HG02571 (cell line): ENCODE measurements around the gene GRPEL1.

ENCODE experiments used
- ATAC-seq: cut with Tn5 transposase; IDR thresholded peaks from one replicate; pipeline ENCODE4 v1.9.1; 2021; ENCODE audit warnings: mild to moderate bottlenecking, moderate library complexity; ENCODE audit not compliant: unreplicated experiment

The GRPEL1 gene

GRCh38 chr4:7045961-7046921 lies 21.6 kb downstream of the GRPEL1 start:
- no peak for ATAC-seq

GRCh38 chr4:7045553-7045952 lies 22.3 kb downstream of the GRPEL1 start:
- no peak for ATAC-seq

DNA sequence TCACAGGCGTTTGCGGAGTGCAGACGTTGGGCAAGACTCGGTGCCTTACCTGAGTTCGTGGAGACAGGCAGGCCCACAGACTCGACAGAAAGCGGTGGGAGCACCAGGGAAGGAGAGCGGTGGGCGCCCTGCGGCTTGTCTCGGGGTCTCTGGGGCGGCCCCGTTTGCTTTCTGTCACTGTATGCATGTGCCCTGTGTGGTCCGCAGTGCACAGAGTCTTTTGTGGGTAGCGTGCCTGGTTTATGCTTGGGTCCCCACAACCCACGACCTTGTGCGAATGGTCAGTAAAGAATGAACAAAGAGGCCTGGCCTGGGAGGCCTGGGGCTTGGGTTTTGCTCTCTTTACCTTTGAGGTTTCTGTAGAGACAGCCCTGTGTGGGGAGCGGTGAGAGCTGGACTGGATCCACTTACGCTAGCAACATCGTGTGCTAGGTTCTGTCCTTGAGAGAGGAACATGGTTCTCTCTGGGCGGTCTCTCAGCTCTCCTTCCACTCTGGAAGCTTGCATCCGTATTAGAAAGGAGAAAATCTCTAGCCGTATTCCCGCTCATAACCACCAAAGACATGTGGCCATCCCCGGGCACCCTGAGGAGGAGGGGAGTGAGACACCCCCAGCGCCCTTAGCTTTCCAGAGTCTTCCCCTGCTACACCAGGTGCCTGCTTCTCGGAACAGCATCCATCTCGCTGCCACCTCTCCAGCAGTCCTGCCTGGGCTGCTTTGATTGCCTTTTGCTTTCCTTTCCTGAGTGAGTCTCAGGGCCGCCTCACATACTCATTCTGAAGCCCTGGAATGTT lies 23.5 kb downstream of the GRPEL1 start:
- no peak for ATAC-seq

DNA sequence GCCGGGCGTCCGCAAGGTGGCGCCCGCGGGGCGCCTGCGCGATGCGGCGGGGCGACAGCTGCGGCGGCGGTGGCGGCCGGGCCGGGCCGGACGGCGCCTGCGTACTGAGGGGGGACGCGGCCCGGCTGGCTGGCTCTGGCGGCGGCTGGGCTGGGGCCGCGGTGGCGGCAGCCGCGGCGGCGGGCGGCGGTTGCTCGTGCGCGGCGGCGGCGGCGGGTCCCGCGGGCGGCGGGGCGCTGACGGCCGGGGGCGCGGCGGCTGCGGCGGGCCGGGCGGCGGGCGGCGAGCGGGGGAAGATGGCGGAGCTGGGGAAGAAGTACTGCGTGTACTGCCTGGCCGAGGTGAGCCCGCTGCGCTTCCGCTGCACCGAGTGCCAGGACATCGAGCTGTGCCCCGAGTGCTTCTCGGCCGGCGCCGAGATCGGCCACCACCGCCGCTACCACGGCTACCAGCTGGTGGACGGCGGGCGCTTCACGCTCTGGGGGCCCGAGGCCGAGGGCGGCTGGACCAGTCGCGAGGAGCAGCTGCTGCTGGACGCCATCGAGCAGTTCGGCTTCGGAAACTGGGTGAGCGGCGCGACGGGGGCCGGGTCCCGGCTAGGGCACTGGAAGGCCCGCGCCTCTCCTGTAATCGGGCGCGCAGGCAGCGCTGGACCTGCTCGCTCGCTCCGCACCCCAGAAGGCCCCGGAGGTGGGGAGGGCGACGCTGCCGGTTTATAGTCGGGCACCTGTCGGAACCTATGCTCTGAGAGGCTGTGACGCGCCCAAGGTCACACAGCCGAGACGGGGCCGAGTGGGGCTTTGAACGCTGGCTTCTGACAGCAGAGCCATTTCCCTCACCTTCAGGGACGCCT lies 24.4 kb downstream of the GRPEL1 start, which contains the start of gene TADA2B:
Gene TADA2B, plus strand, starts transcription at position 89 of the 853 bp plus-strand sequence. Its CDS starts 208 bp downstream, at position 297.
- ATAC-seq = peak; percentile 29

GRCh38 chr4:7042503-7043283 lies 25.2 kb downstream of the GRPEL1 start:
- ATAC-seq = peak; percentile 80

DNA sequence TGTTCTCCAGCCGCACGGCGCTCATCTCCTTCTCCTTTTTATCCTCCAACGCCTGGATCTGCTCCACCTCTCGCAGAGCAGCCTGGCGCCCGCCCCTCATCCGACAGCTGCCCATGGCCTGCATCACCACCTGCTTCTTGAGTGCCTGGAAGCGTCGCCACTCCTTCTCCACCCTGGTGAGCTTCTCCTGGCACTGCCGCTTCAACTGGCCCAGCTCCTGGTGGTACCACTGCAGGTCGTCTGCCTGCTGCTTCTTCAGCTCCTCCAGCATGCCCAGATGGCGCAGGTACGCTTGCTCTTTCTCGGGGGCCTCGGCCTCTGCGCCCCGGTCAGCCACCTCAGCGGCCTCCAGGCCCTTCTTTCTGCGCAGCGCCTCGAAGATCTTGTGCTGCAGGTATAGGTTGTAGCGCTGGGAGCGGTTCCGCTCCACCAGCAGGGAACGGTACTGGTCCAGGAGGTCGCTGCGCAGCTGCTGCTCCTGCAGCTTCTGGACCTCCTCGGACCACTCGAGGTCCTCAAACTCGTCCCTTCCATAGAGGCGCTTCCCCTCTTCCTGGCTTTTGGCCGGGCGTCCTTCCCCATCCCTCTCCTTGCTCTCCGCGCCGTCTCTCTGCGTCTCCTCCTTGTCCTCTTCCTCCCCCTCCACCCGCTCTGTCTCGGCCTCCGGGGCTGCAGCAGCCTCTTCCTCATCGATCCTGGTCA lies 25.9 kb downstream of the GRPEL1 start:
- no peak for ATAC-seq

GRCh38 chr4:7041246-7041645 lies 26.6 kb downstream of the GRPEL1 start:
- no peak for ATAC-seq

- no peak for ATAC-seq
These were observed 27.1 kb downstream of the GRPEL1 start for GRCh38 chr4:7040765-7041164.

- ATAC-seq = no peak
These were observed 30.4 kb downstream of the GRPEL1 start for GRCh38 chr4:7037425-7037824.

DNA sequence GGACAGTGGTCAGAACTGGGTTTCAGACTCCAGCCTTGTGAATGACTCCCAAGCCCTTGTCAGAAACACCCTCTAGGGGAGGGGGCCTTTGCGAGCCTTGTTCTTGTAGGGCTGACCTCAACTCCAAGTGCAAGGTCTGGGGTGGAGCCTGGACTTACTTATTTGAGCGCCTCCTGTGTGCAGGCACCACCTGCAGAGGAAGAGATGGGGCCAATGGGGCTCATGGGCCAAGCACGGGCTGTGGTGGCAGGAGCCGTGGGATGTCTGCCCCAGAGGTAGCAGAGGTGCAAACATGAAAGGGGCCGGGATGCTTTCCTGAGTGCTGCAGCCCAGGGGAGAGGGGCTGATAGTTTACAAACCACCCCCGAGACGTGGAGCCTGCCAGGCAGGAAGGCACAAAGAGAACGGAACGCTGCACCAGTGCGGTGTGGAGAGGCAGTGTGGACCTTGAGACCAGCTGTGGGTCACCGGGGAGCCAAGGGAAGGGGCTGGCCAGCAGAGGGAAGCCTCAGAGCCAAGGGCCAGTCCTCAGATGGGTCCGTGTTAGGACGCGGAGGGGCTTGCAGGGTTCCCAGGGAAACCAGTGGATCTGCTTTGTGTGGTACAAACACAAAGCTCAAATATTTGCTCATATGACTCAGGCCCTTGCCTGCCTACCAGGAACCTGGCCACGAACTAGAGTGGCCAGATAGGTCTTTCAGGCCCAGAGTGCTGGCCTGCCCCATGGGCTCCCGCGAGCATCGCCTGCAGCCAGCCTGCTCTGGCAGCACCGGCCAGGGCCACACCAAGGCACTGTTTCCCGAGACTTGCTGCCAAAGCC lies 33.4 kb downstream of the GRPEL1 start:
- ATAC-seq = no peak

GRCh38 chr4:7032596-7032995 lies 35.3 kb downstream of the GRPEL1 start:
- no peak for ATAC-seq

DNA sequence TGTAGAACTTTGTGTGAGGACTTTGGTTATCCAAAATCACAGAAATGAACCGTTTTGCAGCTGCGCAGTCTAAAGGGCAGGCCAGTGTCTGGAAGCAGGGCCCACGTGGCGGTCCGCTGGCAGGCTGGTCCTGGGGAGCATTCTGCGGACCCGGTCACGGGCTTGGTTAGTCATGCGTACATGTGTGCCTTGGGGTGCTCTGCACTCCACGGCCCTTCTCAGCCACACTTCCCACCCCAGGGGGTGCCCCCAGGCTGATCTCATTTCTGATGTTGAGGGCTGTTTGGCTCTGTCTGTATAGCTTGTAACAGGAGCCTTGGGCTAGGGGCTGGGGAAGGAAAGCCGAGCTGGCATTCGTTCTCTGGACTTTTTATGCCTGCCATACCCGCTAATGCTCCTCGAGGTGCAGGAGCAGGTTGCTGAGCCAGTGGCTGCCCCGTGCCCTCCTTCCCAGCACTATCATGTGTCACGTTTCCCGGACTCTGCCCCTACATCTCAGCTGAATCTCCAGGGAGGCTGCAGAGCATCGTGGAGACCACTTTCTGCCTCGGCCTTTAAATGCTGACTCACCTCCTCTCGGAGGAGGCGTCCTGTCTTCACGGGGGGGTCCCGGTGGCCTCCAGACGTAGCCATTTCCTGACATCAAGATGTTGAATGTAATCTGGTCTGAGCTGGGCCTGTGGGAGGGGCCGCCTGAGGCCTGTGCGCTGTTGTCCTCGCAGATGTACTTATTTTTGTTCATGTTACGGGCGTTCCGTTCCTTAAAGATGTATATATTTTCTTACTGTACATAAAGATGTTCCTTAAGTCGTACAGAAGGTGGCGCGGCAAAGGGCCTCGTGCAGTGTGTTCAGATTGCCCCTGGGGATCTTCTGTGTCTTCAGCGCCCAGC lies 36.1 kb downstream of the GRPEL1 start:
- ATAC-seq = no peak

- no peak for ATAC-seq
These were observed 37.0 kb downstream of the GRPEL1 start for GRCh38 chr4:7030856-7031255.

DNA sequence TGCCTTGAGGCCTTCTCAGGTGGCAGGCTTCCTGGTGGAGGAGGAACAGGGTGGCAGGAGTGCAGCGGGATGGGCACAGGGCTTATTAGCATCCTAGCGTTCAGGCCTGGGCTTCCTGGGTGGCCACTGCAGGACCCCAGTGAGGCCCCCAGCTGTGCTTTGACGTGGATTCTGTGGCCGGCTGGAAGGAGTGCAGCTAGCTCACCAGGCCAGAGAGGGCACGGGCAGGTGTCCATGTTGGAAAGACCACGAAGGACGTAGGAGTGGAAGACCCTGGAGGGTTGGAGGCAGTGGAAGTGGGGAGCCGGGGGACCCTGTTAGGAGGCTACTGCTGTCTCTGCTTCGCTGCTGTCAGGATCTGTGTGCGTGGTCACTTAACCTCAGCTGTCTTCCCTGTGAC lies 37.9 kb downstream of the GRPEL1 start:
- no peak for ATAC-seq

- no peak for ATAC-seq
These were observed 38.7 kb downstream of the GRPEL1 start for GRCh38 chr4:7029212-7029611.

GRCh38 chr4:7027913-7028312 lies 40.0 kb downstream of the GRPEL1 start:
- ATAC-seq = no peak

DNA sequence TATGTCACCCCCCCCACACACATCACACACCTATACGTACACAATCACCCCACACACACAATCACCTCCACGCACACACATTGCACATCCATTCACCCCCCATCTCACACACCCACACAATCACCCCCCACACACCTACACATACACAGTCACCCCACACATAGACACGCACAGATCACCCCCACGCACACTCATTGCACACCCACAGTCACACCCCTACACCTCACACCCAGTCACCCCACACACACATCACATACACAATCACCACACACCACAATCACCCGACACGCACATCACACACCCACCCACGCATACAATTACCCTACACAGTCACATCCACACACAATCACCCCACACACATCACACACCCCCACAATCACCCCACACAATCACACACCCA lies 40.6 kb downstream of the GRPEL1 start:
- no peak for ATAC-seq

GRCh38 chr4:7026107-7026506 lies 41.8 kb downstream of the GRPEL1 start:
- no peak for ATAC-seq
